Natural killer cell (primary cell): Measurements from ENCODE around the gene CHERP. TPM values are rescaled to one million over a fixed set of nuclear protein-coding genes. Genes with fewer than 3 reads are reported as not detected.

Experiments
- ATAC-seq, 3 donors: fragments of 150-1000 bp in 2 of 3; fragments of 200-7000 bp in 1 of 3; cut with Tn5 transposase; 1 replicate in 1 of 3; 2 replicates in 2 of 3; pipeline ENCODE4 v1.10.0; 2021; ENCODE audit warnings: mild to moderate bottlenecking in 2 of 3, moderate library complexity in 2 of 3
- DNase-seq, 2 donors: peaks; one replicate each; pipeline versions ENCODE4 v3.0.0 to v3.0.0-alpha.2; 2013 to 2021; ENCODE audit warnings: mixed read lengths in 1 of 2
- H3K27ac ChIP-seq: one replicate; pipeline ENCODE4 v1.5.1; 2013; ENCODE audit warnings: mild to moderate bottlenecking, low read length
- H3K27me3 ChIP-seq: one replicate; pipeline ENCODE4 v1.6.1; 2013; ENCODE audit warnings: low read length; ENCODE audit not compliant: control insufficient read depth, insufficient read depth
- H3K36me3 ChIP-seq: one replicate; pipeline ENCODE4 v1.6.1; 2013; ENCODE audit warnings: low read length; ENCODE audit not compliant: control insufficient read depth, insufficient read depth
- H3K4me1 ChIP-seq: one replicate; pipeline ENCODE4 v1.6.1; 2013; ENCODE audit warnings: low read length; ENCODE audit not compliant: control insufficient read depth, insufficient read depth
- H3K4me3 ChIP-seq: one replicate; pipeline ENCODE4 v1.5.1; 2013; ENCODE audit warnings: low read length
- H3K9me3 ChIP-seq: one replicate; pipeline ENCODE4 v1.6.1; 2013; ENCODE audit warnings: low read length; ENCODE audit not compliant: control insufficient read depth, insufficient read depth
- H3K27ac Mint-ChIP-seq, 2 donors: one replicate each; pipeline ENCODE4 v1.8.0; 2022; ENCODE audit warnings: mild to moderate bottlenecking in 2 of 2, mixed read lengths in 2 of 2, moderate library complexity in 1 of 2
- H3K27me3 Mint-ChIP-seq, 2 donors: one replicate each; pipeline ENCODE4 v1.8.0; 2022; ENCODE audit warnings: low read depth in 2 of 2, mixed read lengths in 2 of 2
- H3K36me3 Mint-ChIP-seq: one replicate; pipeline ENCODE4 v1.8.0; 2022; ENCODE audit warnings: mixed read lengths
- H3K4me1 Mint-ChIP-seq, 2 donors: one replicate each; pipeline ENCODE4 v1.8.0; 2022; ENCODE audit warnings: mixed read lengths in 2 of 2
- H3K4me3 Mint-ChIP-seq: one replicate; pipeline ENCODE4 v1.8.0; 2022; ENCODE audit warnings: mild to moderate bottlenecking, moderate library complexity, mixed read lengths
- H3K9me3 Mint-ChIP-seq, 2 donors: one replicate each; pipeline ENCODE4 v1.8.0; 2022; ENCODE audit warnings: mixed read lengths in 2 of 2
- CTCF ChIP-seq: fragments of 200-600 bp; IDR thresholded peaks from one replicate; pipeline ENCODE4 v1.8.0; 2022; ENCODE audit warnings: antibody characterized with exemption
- WGBS: methylation state at CpG from one replicate; pipeline ENCODE4 v1.1.7; 2013; ENCODE audit warnings: missing lambda C conversion rate; ENCODE audit not compliant: insufficient coverage; 5-methylcytosine and 5-hydroxymethylcytosine counted together
- intact Hi-C: fragments of 100-400 bp; cut with micrococcal nuclease; formaldehyde crosslinking; loops from one replicate; pipeline ENCODE4 v1.14.2; 2022
- total RNA-seq, 4 donors: library from RNA; stranded (reverse); fragments of 120-200 nt in 1 of 4; gene quantifications; one replicate each; pipeline versions ENCODE4 v1.2.3 to v1.2.4, GENCODE V29; 2013 to 2022

CHERP gene
- total RNA-seq, 3 donors from 2014 or later (not counting 1 experiment from before 2014, with no cell fraction given) = 46.5 to 70.8 (median 68.2) TPM

GRCh38 chr19:16520074-16520973, 21.9 kb downstream of the CHERP start:
- no peak overlapping the region for H3K27ac ChIP-seq
- intact Hi-C loops = no loop called here
- H3K4me1 ChIP-seq = peaks cover 13% of the 10 kb centered on the region
- peaks cover 70% of the 10 kb centered on the region for H3K36me3 ChIP-seq
- no peak for DNase-seq
- no peaks in the 10 kb centered on the region for H3K27me3 ChIP-seq
- Mint-ChIP-seq H3K4me3 (no peak overlapping the region), H3K27ac (no peak overlapping the region), H3K4me1 (peaks cover 7% of the 10 kb centered on the region in 2 donors), H3K27me3 (no peaks in the 10 kb centered on the region), H3K36me3 (no peaks in the 10 kb centered on the region), H3K9me3 (no peaks in the 10 kb centered on the region)
- WGBS = 96% methylated on average over 45 of the region's 45 CpGs
- ATAC-seq = no peak
- no peak overlapping the region for H3K4me3 ChIP-seq
- TF ChIP-seq CTCF = no peak
- H3K9me3 ChIP-seq = no peaks in the 10 kb centered on the region

- H3K4me3 Mint-ChIP-seq = no peak overlapping the region
- peaks cover 13% of the 10 kb centered on the region for H3K4me1 ChIP-seq
- H3K36me3 Mint-ChIP-seq = no peaks in the 10 kb centered on the region
- no peaks in the 10 kb centered on the region for H3K27me3 Mint-ChIP-seq
- H3K27ac Mint-ChIP-seq = no peak overlapping the region
- 99% methylated on average over 24 of the region's 24 CpGs for WGBS
- no peak overlapping the region for H3K4me3 ChIP-seq
- intact Hi-C loops = no loop called here
- H3K27ac ChIP-seq = no peak overlapping the region
- ATAC-seq (no peak), DNase-seq (no peak)
- no peaks in the 10 kb centered on the region for H3K9me3 Mint-ChIP-seq
- H3K36me3 ChIP-seq = peaks cover 62% of the 10 kb centered on the region
- H3K27me3 ChIP-seq = no peaks in the 10 kb centered on the region
- peaks cover 7% of the 10 kb centered on the region in 2 donors for H3K4me1 Mint-ChIP-seq
- H3K9me3 ChIP-seq = no peaks in the 10 kb centered on the region
- TF ChIP-seq CTCF = no peak
These were observed 23.0 kb downstream of the CHERP start for GRCh38 chr19:16519230-16519687.

- no peaks in the 10 kb centered on the region for H3K27me3 Mint-ChIP-seq
These were observed 23.6 kb downstream of the CHERP start for GRCh38 chr19:16518483-16519229.

More at GRCh38 chr19:16518483-16519229, 23.6 kb downstream of the CHERP start:
- Mint-ChIP-seq H3K4me1 (peaks cover 7% of the 10 kb centered on the region in 2 donors), H3K36me3 (no peaks in the 10 kb centered on the region), H3K9me3 (no peaks in the 10 kb centered on the region), H3K4me3 (no peak overlapping the region), H3K27ac (no peak overlapping the region)
- ATAC-seq (no peak), DNase-seq (no peak)
- 91% methylated on average over 33 of the region's 33 CpGs for WGBS
- TF ChIP-seq CTCF = no peak
- Histone ChIP-seq H3K9me3 (no peaks in the 10 kb centered on the region), H3K27ac (no peak overlapping the region), H3K36me3 (peaks cover 59% of the 10 kb centered on the region), H3K4me1 (peaks cover 13% of the 10 kb centered on the region), H3K4me3 (no peak overlapping the region), H3K27me3 (no peaks in the 10 kb centered on the region)
- intact Hi-C loops = no loop called here
